K562 (cell line): ENCODE measurements around the gene GAK. TPM values are rescaled to one million over a fixed set of nuclear protein-coding genes. Genes with fewer than 3 reads are reported as not detected.

Experiments used
- ATAC-seq: fragments of 200-7000 bp; cut with Tn5 transposase; 3 replicates; pipeline ENCODE4 v1.9.1; 2020; ENCODE audit warnings: moderate library complexity
- BruUV-seq: library from RNA; stranded (reverse); fragments of 400-500 nt; replicated peaks from 2 replicates; lab custom pipeline; 2021; lab: Mats Ljungman, UMichigan
- CTCF ChIA-PET: fragments of 300-600 bp; formaldehyde crosslinking; extraction: SDS; loops from one replicate; lab custom pipeline; 2021; ENCODE audit warnings: low intra/inter-chr PET ratio; lab: Yijun Ruan, JAX
- POLR2A ChIA-PET: fragments of 300-600, 350-650 bp; sonication (Branson Sonifier 250); formaldehyde crosslinking; extraction: SDS; loops from one replicate; lab custom pipeline; 2021; ENCODE audit warnings: antibody characterized with exemption, inconsistent platforms; lab: Yijun Ruan, JAX
- DNase-seq, 4 experiments: peaks; one replicate each; pipeline versions ENCODE4 v3.0.0 to v3.0.0-alpha.2; 2011 to 2018; ENCODE audit warnings: low spot score in 3 of 4, mixed read lengths in 3 of 4; ENCODE audit errors: extremely low read depth in 1 of 4
- FAIRE-seq: peaks from 2 replicates; lab custom pipeline; 2011; peaks lifted over from hg19 to GRCh38; lab: Jason Lieb, UNC
- H2AFZ ChIP-seq: 2 replicates; pipeline ENCODE4 v1.6.0; 2011; ENCODE audit warnings: low read depth, low read length, control low read depth, inconsistent platforms
- H3K27ac ChIP-seq: fragments of 200-600 bp; 3 replicates; pipeline ENCODE4 v1.8.0; 2011; ENCODE audit warnings: low read depth, mild to moderate bottlenecking, control low read depth, inconsistent platforms, low read length, moderate library complexity, mixed read lengths; ENCODE audit errors: extremely low read depth
- H3K27me3 ChIP-seq, 2 experiments: fragments of 300-600 bp in 1 of 2; 2 replicates in 1 of 2; 3 replicates in 1 of 2; pipeline versions ENCODE4 v1.6.0 to v1.8.0; 2011; ENCODE audit warnings: inconsistent platforms in 2 of 2, low read length in 2 of 2, mild to moderate bottlenecking in 1 of 2, mixed read lengths in 1 of 2, moderate library complexity in 1 of 2; ENCODE audit not compliant: control insufficient read depth in 2 of 2, insufficient read depth in 2 of 2
- H3K36me3 ChIP-seq: fragments of 300-600 bp; 3 replicates; pipeline ENCODE4 v1.8.0; 2011; ENCODE audit warnings: mild to moderate bottlenecking, low read length, inconsistent platforms; ENCODE audit not compliant: control insufficient read depth, insufficient read depth
- H3K4me1 ChIP-seq, 2 experiments: fragments of 200-600 bp in 1 of 2; replicated peaks in 1 of 2; 2 replicates in 1 of 2; 3 replicates in 1 of 2; pipeline versions ENCODE4 v1.5.1 to v1.8.0; 2011; ENCODE audit warnings: inconsistent platforms in 2 of 2, low read length in 2 of 2, mild to moderate bottlenecking in 1 of 2, mixed read lengths in 1 of 2, moderate library complexity in 1 of 2; ENCODE audit not compliant: control insufficient read depth in 2 of 2, insufficient read depth in 2 of 2
- H3K4me2 ChIP-seq: 2 replicates; pipeline ENCODE4 v1.6.1; 2011; ENCODE audit warnings: low read length, control low read depth, inconsistent platforms, mixed read lengths; ENCODE audit not compliant: insufficient read depth
- H3K4me3 ChIP-seq: fragments of 200-600 bp; sonication (generic), shearing (Covaris generic); 2 replicates; pipeline ENCODE4 v1.5.1; 2016; ENCODE audit warnings: control low read depth, inconsistent platforms
- H3K79me2 ChIP-seq: fragments of 200-600 bp; 3 replicates; pipeline ENCODE4 v1.8.0; 2011; ENCODE audit warnings: low read length, inconsistent platforms; ENCODE audit not compliant: control insufficient read depth, insufficient read depth
- H3K9ac ChIP-seq, 2 experiments: 2 replicates each; pipeline versions ENCODE4 v1.6.0 to v1.6.1; 2011; ENCODE audit warnings: low read depth in 2 of 2, low read length in 2 of 2, control low read depth in 1 of 2, inconsistent platforms in 1 of 2, mild to moderate bottlenecking in 1 of 2, mixed read lengths in 1 of 2; ENCODE audit not compliant: insufficient read depth in 1 of 2
- H3K9me1 ChIP-seq: one replicate; pipeline ENCODE4 v1.6.0; 2011; ENCODE audit warnings: inconsistent platforms, mild to moderate bottlenecking, low read length, moderate library complexity; ENCODE audit not compliant: control insufficient read depth, insufficient read depth
- H3K9me3 ChIP-seq: replicated peaks from 2 replicates; pipeline ENCODE4 v1.5.1; 2011; ENCODE audit warnings: low read depth, low read length, inconsistent platforms; ENCODE audit not compliant: control insufficient read depth, insufficient read depth
- H4K20me1 ChIP-seq: replicated peaks from 2 replicates; pipeline ENCODE4 v1.6.1; 2011; ENCODE audit warnings: low read length, inconsistent platforms, mixed read lengths; ENCODE audit not compliant: control insufficient read depth, insufficient read depth
- EP400 ChIP-seq: fragments of 450-650 bp; IDR thresholded peaks from 2 replicates; pipeline ENCODE4 v1.6.1; 2017; ENCODE audit warnings: antibody characterized with exemption, mild to moderate bottlenecking, moderate library complexity
- ZNF551 ChIP-seq: fragments of 250-450 bp; sonication (Bioruptor Pico); IDR thresholded peaks from 2 replicates; pipeline ENCODE4 v1.5.0; 2021; ENCODE audit warnings: mild to moderate bottlenecking, moderate library complexity
- WGBS: fragments of 100-300 bp; shearing (Covaris generic); methylation state at CpG from one replicate; pipeline ENCODE4 v1.1.6; 2016; ENCODE audit warnings: low coverage, mixed read lengths; ENCODE audit not compliant: insufficient coverage; ENCODE audit errors: missing lambda C conversion rate; 5-methylcytosine and 5-hydroxymethylcytosine counted together
- in situ Hi-C: fragments of 300-500 bp; cut with MboI; formaldehyde crosslinking; loops from 4 replicates; pipeline ENCODE4 v1.15.0; 2018; ENCODE audit warnings: inconsistent platforms, mixed read lengths
- intact Hi-C: fragments of 100-400 bp; cut with micrococcal nuclease; formaldehyde crosslinking; loops from 2 replicates; pipeline ENCODE4 v1.14.2; 2022
- polyA plus RNA-seq, 8 experiments: library from polyadenylated mRNA; depleted of rRNA in 4 of 8; stranded (reverse) in 5 of 8; unstranded in 3 of 8; fragments of >200 nt; fragmentation: Nextera tagmentation in 2 of 8; fragmentation: Illumina TruSeq in 1 of 8; extraction: Ambion mirVana in 2 of 8; extraction: Trizol in 1 of 8; gene quantifications; 2 replicates each; pipeline versions ENCODE4 v1.2.1 to v1.2.3, GENCODE V29; 2011 to 2014; ENCODE audit warnings: inconsistent platforms in 1 of 8, missing spikeins in 1 of 8
- total RNA-seq, 7 experiments: library from RNA; depleted of rRNA in 6 of 7; stranded (reverse); fragments of >200 nt in 6 of 7; fragmentation: Illumina TruSeq in 2 of 7; extraction: Trizol in 2 of 7; gene quantifications; 2 replicates each; pipeline versions ENCODE4 v1.2.1 to v1.2.3, GENCODE V29; 2011 to 2021; ENCODE audit warnings: low replicate concordance in 1 of 7
- TF ChIP-seq, protein P1 (sequence below): sonication (generic); formaldehyde crosslinking; IDR thresholded peaks from 2 replicates; pipeline ENCODE4 v1.8.0; 2022; ENCODE audit warnings: missing genetic modification reagents, mild to moderate bottlenecking, moderate library complexity, borderline replicate concordance
- TF ChIP-seq, protein P2 (sequence below): fragments of 250-450 bp; sonication (Bioruptor Pico); IDR thresholded peaks from 2 replicates; pipeline ENCODE4 v1.8.0; 2022; ENCODE audit warnings: moderate library complexity, mild to moderate bottlenecking, inconsistent platforms

The GAK gene
- total and polyA plus RNA-seq, 9 of the 15 experiments (the other 6 are each of a cell fraction or from before 2014, with no cell fraction given) = 1.3 to 102 (median 16.2) TPM

DNA sequence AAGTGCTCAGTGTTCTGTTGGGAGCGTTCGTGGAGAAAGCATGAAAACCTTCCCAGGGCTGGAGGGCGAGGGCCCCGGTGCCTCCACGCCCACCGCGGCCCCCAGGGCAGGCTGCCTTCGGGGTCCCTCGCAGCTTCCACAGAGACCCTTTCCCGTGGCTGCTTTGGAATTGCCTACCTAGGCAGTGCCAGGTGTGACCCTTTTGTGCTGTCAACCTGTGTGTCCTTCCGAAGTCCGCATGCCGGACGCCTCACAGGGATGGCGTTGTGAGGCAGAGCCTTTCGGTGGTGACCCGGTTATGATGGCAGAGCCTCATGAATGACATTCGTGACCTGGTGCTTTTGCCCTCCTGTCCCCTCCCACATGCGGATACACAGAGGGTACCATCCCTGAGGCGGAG, 17.5 kb upstream of the GAK start:
- H3K9me3 ChIP-seq = no peaks in the 10 kb centered on the region
- H3K9ac ChIP-seq = peak overlapping the region in 1 of 2 experiments; percentile 52; a peak in 1 of 4 replicates
- no TSS peak for BruUV-seq
- 0 out of 2 replicates have a peak, but pooled peaks cover 4% of the 10 kb centered on the region for H4K20me1 ChIP-seq
- H3K27me3 ChIP-seq = no peaks in the 10 kb centered on the region
- no peak for FAIRE-seq
- intact Hi-C loops = no loop called here
- H3K27ac ChIP-seq = no peak overlapping the region
- no peak overlapping the region for H3K4me2 ChIP-seq
- TF ChIP-seq EP400 = no peak
- TF ChIP-seq, protein P1, sequence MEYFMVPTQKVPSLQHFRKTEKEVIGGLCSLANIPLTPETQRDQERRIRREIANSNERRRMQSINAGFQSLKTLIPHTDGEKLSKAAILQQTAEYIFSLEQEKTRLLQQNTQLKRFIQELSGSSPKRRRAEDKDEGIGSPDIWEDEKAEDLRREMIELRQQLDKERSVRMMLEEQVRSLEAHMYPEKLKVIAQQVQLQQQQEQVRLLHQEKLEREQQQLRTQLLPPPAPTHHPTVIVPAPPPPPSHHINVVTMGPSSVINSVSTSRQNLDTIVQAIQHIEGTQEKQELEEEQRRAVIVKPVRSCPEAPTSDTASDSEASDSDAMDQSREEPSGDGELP = no peak
- TF ChIP-seq, protein P2, sequence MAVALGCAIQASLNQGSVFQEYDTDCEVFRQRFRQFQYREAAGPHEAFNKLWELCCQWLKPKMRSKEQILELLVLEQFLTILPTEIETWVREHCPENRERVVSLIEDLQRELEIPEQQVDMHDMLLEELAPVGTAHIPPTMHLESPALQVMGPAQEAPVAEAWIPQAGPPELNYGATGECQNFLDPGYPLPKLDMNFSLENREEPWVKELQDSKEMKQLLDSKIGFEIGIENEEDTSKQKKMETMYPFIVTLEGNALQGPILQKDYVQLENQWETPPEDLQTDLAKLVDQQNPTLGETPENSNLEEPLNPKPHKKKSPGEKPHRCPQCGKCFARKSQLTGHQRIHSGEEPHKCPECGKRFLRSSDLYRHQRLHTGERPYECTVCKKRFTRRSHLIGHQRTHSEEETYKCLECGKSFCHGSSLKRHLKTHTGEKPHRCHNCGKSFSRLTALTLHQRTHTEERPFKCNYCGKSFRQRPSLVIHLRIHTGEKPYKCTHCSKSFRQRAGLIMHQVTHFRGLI = no peak
- TF ChIP-seq ZNF551 (CRISPR knock-in tag) = no peak
- TF ChIP-seq, all 486 proteins: peak for 0
- in situ Hi-C loops = no loop called here
- Histone ChIP-seq H3K4me1 (peaks cover 0 to 48% of the 10 kb centered on the region in 2 experiments; a peak in 2 of 5 replicates), H2AFZ (no peak overlapping the region), H3K9me1 (no peaks in the 10 kb centered on the region), H3K79me2 (no peaks in the 10 kb centered on the region), H3K4me3 (no peak overlapping the region), H3K36me3 (no peaks in the 10 kb centered on the region)
- ChIA-PET CTCF (no interaction called here), POLR2A (interaction anchor here (0.7 kb wide), 1 partner anchor 57 kb away, joined by 4 read pairs; no protein-coding TSS in a partner anchor)
- DNase-seq = no peak
- 62% methylated on average over 18 of the region's 20 CpGs for WGBS
- no peak for ATAC-seq
